K562 (cell line): Measurements from ENCODE around the gene LAMA2. TPM values are rescaled to one million over a fixed set of nuclear protein-coding genes. Genes with fewer than 3 reads are reported as not detected.

ENCODE experiments used
- ATAC-seq: fragments of 200-7000 bp; cut with Tn5 transposase; 3 replicates; pipeline ENCODE4 v1.9.1; 2020; ENCODE audit warnings: moderate library complexity
- BruUV-seq: library from RNA; stranded (reverse); fragments of 400-500 nt; replicated peaks from 2 replicates; lab custom pipeline; 2021; lab: Mats Ljungman, UMichigan
- CTCF ChIA-PET: fragments of 300-600 bp; formaldehyde crosslinking; extraction: SDS; loops from one replicate; lab custom pipeline; 2021; ENCODE audit warnings: low intra/inter-chr PET ratio; lab: Yijun Ruan, JAX
- POLR2A ChIA-PET: fragments of 300-600, 350-650 bp; sonication (Branson Sonifier 250); formaldehyde crosslinking; extraction: SDS; loops from one replicate; lab custom pipeline; 2021; ENCODE audit warnings: antibody characterized with exemption, inconsistent platforms; lab: Yijun Ruan, JAX
- DNase-seq, 4 experiments: peaks; one replicate each; pipeline versions ENCODE4 v3.0.0 to v3.0.0-alpha.2; 2011 to 2018; ENCODE audit warnings: low spot score in 3 of 4, mixed read lengths in 3 of 4; ENCODE audit errors: extremely low read depth in 1 of 4
- FAIRE-seq: peaks from 2 replicates; lab custom pipeline; 2011; peaks lifted over from hg19 to GRCh38; lab: Jason Lieb, UNC
- H2AFZ ChIP-seq: 2 replicates; pipeline ENCODE4 v1.6.0; 2011; ENCODE audit warnings: low read depth, low read length, control low read depth, inconsistent platforms
- H3K27ac ChIP-seq: fragments of 200-600 bp; 3 replicates; pipeline ENCODE4 v1.8.0; 2011; ENCODE audit warnings: low read depth, mild to moderate bottlenecking, control low read depth, inconsistent platforms, low read length, moderate library complexity, mixed read lengths; ENCODE audit errors: extremely low read depth
- H3K27me3 ChIP-seq, 2 experiments: fragments of 300-600 bp in 1 of 2; 2 replicates in 1 of 2; 3 replicates in 1 of 2; pipeline versions ENCODE4 v1.6.0 to v1.8.0; 2011; ENCODE audit warnings: inconsistent platforms in 2 of 2, low read length in 2 of 2, mild to moderate bottlenecking in 1 of 2, mixed read lengths in 1 of 2, moderate library complexity in 1 of 2; ENCODE audit not compliant: control insufficient read depth in 2 of 2, insufficient read depth in 2 of 2
- H3K36me3 ChIP-seq: fragments of 300-600 bp; 3 replicates; pipeline ENCODE4 v1.8.0; 2011; ENCODE audit warnings: mild to moderate bottlenecking, low read length, inconsistent platforms; ENCODE audit not compliant: control insufficient read depth, insufficient read depth
- H3K4me1 ChIP-seq, 2 experiments: fragments of 200-600 bp in 1 of 2; replicated peaks in 1 of 2; 2 replicates in 1 of 2; 3 replicates in 1 of 2; pipeline versions ENCODE4 v1.5.1 to v1.8.0; 2011; ENCODE audit warnings: inconsistent platforms in 2 of 2, low read length in 2 of 2, mild to moderate bottlenecking in 1 of 2, mixed read lengths in 1 of 2, moderate library complexity in 1 of 2; ENCODE audit not compliant: control insufficient read depth in 2 of 2, insufficient read depth in 2 of 2
- H3K4me2 ChIP-seq: 2 replicates; pipeline ENCODE4 v1.6.1; 2011; ENCODE audit warnings: low read length, control low read depth, inconsistent platforms, mixed read lengths; ENCODE audit not compliant: insufficient read depth
- H3K4me3 ChIP-seq: fragments of 200-600 bp; sonication (generic), shearing (Covaris generic); 2 replicates; pipeline ENCODE4 v1.5.1; 2016; ENCODE audit warnings: control low read depth, inconsistent platforms
- H3K79me2 ChIP-seq: fragments of 200-600 bp; 3 replicates; pipeline ENCODE4 v1.8.0; 2011; ENCODE audit warnings: low read length, inconsistent platforms; ENCODE audit not compliant: control insufficient read depth, insufficient read depth
- H3K9ac ChIP-seq, 2 experiments: 2 replicates each; pipeline versions ENCODE4 v1.6.0 to v1.6.1; 2011; ENCODE audit warnings: low read depth in 2 of 2, low read length in 2 of 2, control low read depth in 1 of 2, inconsistent platforms in 1 of 2, mild to moderate bottlenecking in 1 of 2, mixed read lengths in 1 of 2; ENCODE audit not compliant: insufficient read depth in 1 of 2
- H3K9me1 ChIP-seq: one replicate; pipeline ENCODE4 v1.6.0; 2011; ENCODE audit warnings: inconsistent platforms, mild to moderate bottlenecking, low read length, moderate library complexity; ENCODE audit not compliant: control insufficient read depth, insufficient read depth
- H3K9me3 ChIP-seq: replicated peaks from 2 replicates; pipeline ENCODE4 v1.5.1; 2011; ENCODE audit warnings: low read depth, low read length, inconsistent platforms; ENCODE audit not compliant: control insufficient read depth, insufficient read depth
- H4K20me1 ChIP-seq: replicated peaks from 2 replicates; pipeline ENCODE4 v1.6.1; 2011; ENCODE audit warnings: low read length, inconsistent platforms, mixed read lengths; ENCODE audit not compliant: control insufficient read depth, insufficient read depth
- CTCFL ChIP-seq: IDR thresholded peaks from 2 replicates; pipeline ENCODE4 v1.6.1; 2011; ENCODE audit warnings: borderline replicate concordance, low read depth, mild to moderate bottlenecking, moderate library complexity, low read length; ENCODE audit not compliant: insufficient read depth, poor library complexity, severe bottlenecking
- CXXC5 ChIP-seq: fragments of 250-450 bp; sonication (Bioruptor Pico); IDR thresholded peaks from 2 replicates; pipeline ENCODE4 v1.8.0; 2022; ENCODE audit warnings: inconsistent platforms, mild to moderate bottlenecking, moderate library complexity
- GTF2F1 ChIP-seq: IDR thresholded peaks from 2 replicates; pipeline ENCODE4 v1.6.1; 2011; ENCODE audit warnings: low read depth, low read length, improper control_type of control experiment
- HMG20B ChIP-seq: fragments of 250-450 bp; sonication (Bioruptor Pico); IDR thresholded peaks from 2 replicates; pipeline ENCODE4 v1.5.0; 2021; ENCODE audit warnings: mild to moderate bottlenecking
- MEF2A ChIP-seq: IDR thresholded peaks from 2 replicates; pipeline ENCODE4 v1.6.1; 2011; ENCODE audit warnings: low read depth, mild to moderate bottlenecking, low read length, moderate library complexity; ENCODE audit not compliant: control insufficient read depth
- NELFE ChIP-seq: IDR thresholded peaks from 2 replicates; pipeline ENCODE4 v1.6.1; 2011; ENCODE audit warnings: mild to moderate bottlenecking; ENCODE audit not compliant: insufficient read depth, insufficient read length
- RHOXF2B ChIP-seq: fragments of 250-450 bp; sonication (Bioruptor Pico); conservative IDR thresholded peaks from 2 replicates; pipeline ENCODE4 v1.5.1; 2021
- TCF3 ChIP-seq: sonication (generic); formaldehyde crosslinking; IDR thresholded peaks from 2 replicates; pipeline ENCODE4 v1.4.0; 2020; ENCODE audit warnings: mild to moderate bottlenecking, missing genetic modification reagents
- THAP7 ChIP-seq: fragments of 250-450 bp; sonication (Bioruptor Pico); IDR thresholded peaks from 2 replicates; pipeline ENCODE4 v1.5.0; 2021
- TRIM28 ChIP-seq: fragments of 450-650 bp; IDR thresholded peaks from 2 replicates; pipeline ENCODE4 v1.6.1; 2017
- ZBTB7A ChIP-seq: IDR thresholded peaks from 2 replicates; pipeline ENCODE4 v1.6.1; 2011; ENCODE audit warnings: low read depth, mild to moderate bottlenecking, low read length, moderate library complexity, borderline replicate concordance; ENCODE audit not compliant: control insufficient read depth
- WGBS: fragments of 100-300 bp; shearing (Covaris generic); methylation state at CpG from one replicate; pipeline ENCODE4 v1.1.6; 2016; ENCODE audit warnings: low coverage, mixed read lengths; ENCODE audit not compliant: insufficient coverage; ENCODE audit errors: missing lambda C conversion rate; 5-methylcytosine and 5-hydroxymethylcytosine counted together
- in situ Hi-C: fragments of 300-500 bp; cut with MboI; formaldehyde crosslinking; loops from 4 replicates; pipeline ENCODE4 v1.15.0; 2018; ENCODE audit warnings: inconsistent platforms, mixed read lengths
- intact Hi-C: fragments of 100-400 bp; cut with micrococcal nuclease; formaldehyde crosslinking; loops from 2 replicates; pipeline ENCODE4 v1.14.2; 2022
- polyA plus RNA-seq, 8 experiments: library from polyadenylated mRNA; depleted of rRNA in 4 of 8; stranded (reverse) in 5 of 8; unstranded in 3 of 8; fragments of >200 nt; fragmentation: Nextera tagmentation in 2 of 8; fragmentation: Illumina TruSeq in 1 of 8; extraction: Ambion mirVana in 2 of 8; extraction: Trizol in 1 of 8; gene quantifications; 2 replicates each; pipeline versions ENCODE4 v1.2.1 to v1.2.3, GENCODE V29; 2011 to 2014; ENCODE audit warnings: inconsistent platforms in 1 of 8, missing spikeins in 1 of 8
- total RNA-seq, 7 experiments: library from RNA; depleted of rRNA in 6 of 7; stranded (reverse); fragments of >200 nt in 6 of 7; fragmentation: Illumina TruSeq in 2 of 7; extraction: Trizol in 2 of 7; gene quantifications; 2 replicates each; pipeline versions ENCODE4 v1.2.1 to v1.2.3, GENCODE V29; 2011 to 2021; ENCODE audit warnings: low replicate concordance in 1 of 7

The LAMA2 gene
- total and polyA plus RNA-seq, 9 of the 15 experiments (the other 6 are each of a cell fraction or from before 2014, with no cell fraction given) = 0.04 to 1.5 (median 0.36) TPM

- BruUV-seq = no TSS peak
- H3K4me1 ChIP-seq = no peaks in the 10 kb centered on the region
- H3K36me3 ChIP-seq = no peaks in the 10 kb centered on the region
- CTCF ChIA-PET = no interaction called here
- WGBS = 0% methylated on average over 3 of the region's 3 CpGs
- no peak for DNase-seq
- no peak overlapping the region for H3K9ac ChIP-seq
- no peaks in the 10 kb centered on the region for H3K79me2 ChIP-seq
- POLR2A ChIA-PET = no interaction called here
- no peak overlapping the region for H3K27ac ChIP-seq
- no peak for TF ChIP-seq HMG20B (CRISPR knock-in tag)
- TF ChIP-seq RHOXF2B (CRISPR knock-in tag) = no peak
- no peak for TF ChIP-seq GTF2F1
- TF ChIP-seq NELFE = no peak
- TF ChIP-seq THAP7 (CRISPR knock-in tag) = no peak
- TF ChIP-seq MEF2A = no peak
- TF ChIP-seq, all 486 proteins: peak for 0
- no peak for FAIRE-seq
- H3K9me3 ChIP-seq = no peaks in the 10 kb centered on the region; the same call in 1 of the 2 replicates
- intact Hi-C loops = no loop called here
- H3K9me1 ChIP-seq = no peaks in the 10 kb centered on the region
- no peak for ATAC-seq
- no peaks in the 10 kb centered on the region for H4K20me1 ChIP-seq
- H3K4me2 ChIP-seq = no peak overlapping the region
- H2AFZ ChIP-seq = no peak overlapping the region
- no peak overlapping the region for H3K4me3 ChIP-seq
- no peaks in the 10 kb centered on the region for H3K27me3 ChIP-seq
- in situ Hi-C loops = no loop called here
These were observed 164.9 kb downstream of the LAMA2 start for GRCh38 chr6:129047834-129048233.

- no peak for DNase-seq
- TF ChIP-seq TRIM28 (no peak), TCF3 (CRISPR knock-in tag) (no peak), CTCFL (no peak), CXXC5 (CRISPR knock-in tag) (no peak), ZBTB7A (no peak)
- in situ Hi-C loops = no loop called here
- H2AFZ ChIP-seq = no peak overlapping the region
- no TSS peak for BruUV-seq
- intact Hi-C loops = no loop called here
- no peaks in the 10 kb centered on the region for H4K20me1 ChIP-seq
- no peaks in the 10 kb centered on the region for H3K4me1 ChIP-seq
- 4% methylated on average over 4 of the region's 4 CpGs for WGBS
- no peaks in the 10 kb centered on the region for H3K27me3 ChIP-seq
- H3K4me2 ChIP-seq = no peak overlapping the region
- no peak overlapping the region for H3K4me3 ChIP-seq
- ChIA-PET CTCF (no interaction called here), POLR2A (no interaction called here)
- ATAC-seq = no peak
- no peak overlapping the region for H3K9ac ChIP-seq
- no peak for FAIRE-seq
- H3K9me3 ChIP-seq = no peaks in the 10 kb centered on the region; the same call in 1 of the 2 replicates
- no peak overlapping the region for H3K27ac ChIP-seq
- H3K9me1 ChIP-seq = no peaks in the 10 kb centered on the region
- H3K79me2 ChIP-seq = no peaks in the 10 kb centered on the region
- no peaks in the 10 kb centered on the region for H3K36me3 ChIP-seq
These were observed 167.1 kb downstream of the LAMA2 start for GRCh38 chr6:129050086-129050485.
